GM18526 (cell line): Measurements from ENCODE around the gene ATG10.

ENCODE experiments used
- POLR2A ChIP-seq: IDR thresholded peaks from 3 replicates; pipeline ENCODE4 v1.6.1; 2011; ENCODE audit not compliant: insufficient read length; ENCODE audit errors: extremely low read depth

Gene ATG10

GRCh38 chr5:81971111-81971711 lies 612 bp upstream of the ATG10 start:
- TF ChIP-seq POLR2A = no peak

GRCh38 chr5:81972492-81972783 lies 615 bp downstream of the ATG10 start:
- TF ChIP-seq POLR2A = no peak

GRCh38 chr5:81980160-81980559 lies 8.3 kb downstream of the ATG10 start:
- TF ChIP-seq POLR2A = no peak

- no peak for TF ChIP-seq POLR2A
Observed at GRCh38 chr5:81980598-81981260, 8.9 kb downstream of the ATG10 start.

- TF ChIP-seq POLR2A = no peak
Observed at GRCh38 chr5:81986126-81986525, 14.3 kb downstream of the ATG10 start.

GRCh38 chr5:81989204-81989603 lies 17.4 kb downstream of the ATG10 start:
- TF ChIP-seq POLR2A = no peak

GRCh38 chr5:81994679-81995078 lies 22.9 kb downstream of the ATG10 start:
- no peak for TF ChIP-seq POLR2A

- no peak for TF ChIP-seq POLR2A
Observed at GRCh38 chr5:81995407-81995806, 23.6 kb downstream of the ATG10 start.

GRCh38 chr5:82004511-82004910 lies 32.7 kb downstream of the ATG10 start:
- no peak for TF ChIP-seq POLR2A

GRCh38 chr5:82010696-82011095 lies 38.9 kb downstream of the ATG10 start:
- TF ChIP-seq POLR2A = no peak

GRCh38 chr5:82011761-82012160 lies 39.9 kb downstream of the ATG10 start:
- no peak for TF ChIP-seq POLR2A

GRCh38 chr5:82018462-82018861 lies 46.6 kb downstream of the ATG10 start:
- no peak for TF ChIP-seq POLR2A

- no peak for TF ChIP-seq POLR2A
Observed at GRCh38 chr5:82019342-82020138, 47.7 kb downstream of the ATG10 start.

GRCh38 chr5:82022499-82022898 lies 50.7 kb downstream of the ATG10 start:
- TF ChIP-seq POLR2A = no peak

- no peak for TF ChIP-seq POLR2A
Observed at GRCh38 chr5:82023644-82024043, 51.8 kb downstream of the ATG10 start.
